Measurements from ENCODE around the gene SDHAF2.
"Not testable (repeated sequence)": the region's sequence is repeated elsewhere in the genome, so short reads cannot be mapped to it uniquely, and the experiment has no call there.

SDHAF2 gene

GRCh38 chr11:61417670-61418069 is 12.3 kb upstream of the SDHAF2 start:
- H3K4me3 ChIP-seq (ENCODE audit: control insufficient read depth, low read depth, low read length), result no peak overlapping the region
- no peak for TF ChIP-seq CTCF (IDR thresholded peaks at IDR 0.05; ENCODE audit: control insufficient read depth, insufficient read depth, low read depth, low read length, missing control alignments)
- no peak for DNase-seq (ENCODE audit: low read depth)

DNA sequence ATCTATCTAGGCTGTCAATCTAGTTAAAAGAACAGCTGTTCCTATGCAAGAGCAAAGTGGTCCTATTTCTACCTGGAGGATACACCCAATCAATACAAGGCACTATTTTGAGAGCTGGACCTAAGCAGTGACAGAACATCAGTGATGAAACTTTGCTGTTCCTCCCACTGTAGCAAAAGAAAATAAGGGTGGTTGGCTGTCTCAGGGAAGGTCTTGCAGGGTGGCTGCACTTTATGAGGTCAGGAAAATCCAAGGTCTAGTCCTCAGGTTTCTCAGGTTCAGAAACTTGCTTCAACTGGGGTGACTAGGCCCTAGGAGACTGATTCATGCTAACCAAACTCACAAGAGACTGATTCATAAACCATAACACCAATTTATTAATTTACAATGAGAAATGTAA is 11.8 kb upstream of the SDHAF2 start:
- H3K4me3 ChIP-seq (ENCODE audit: control insufficient read depth, low read depth, low read length), result no peak overlapping the region
- TF ChIP-seq CTCF (IDR thresholded peaks at IDR 0.05; ENCODE audit: control insufficient read depth, insufficient read depth, low read depth, low read length, missing control alignments), result no peak
- no peak for DNase-seq (ENCODE audit: low read depth)

DNA sequence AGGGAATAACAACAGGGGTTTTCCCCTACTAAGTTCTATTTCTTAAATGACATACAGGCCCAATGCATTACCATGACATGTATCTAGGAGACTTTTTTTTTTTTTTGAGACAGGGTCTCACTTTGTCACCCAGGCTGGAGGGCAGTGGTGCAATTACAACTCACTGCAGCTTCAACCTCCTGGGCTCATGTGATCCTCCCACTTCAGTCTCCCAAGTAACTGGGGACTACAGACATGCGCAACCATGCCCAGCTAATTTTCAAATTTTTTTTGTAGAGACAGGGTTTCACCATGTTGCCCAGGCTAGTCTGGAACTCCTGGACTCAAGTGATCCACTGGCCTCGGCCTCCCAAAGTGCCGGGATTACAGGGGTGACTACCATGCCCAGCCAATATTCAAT is 7.7 kb upstream of the SDHAF2 start:
- DNase-seq (ENCODE audit: low read depth), result no peak
- TF ChIP-seq CTCF (IDR thresholded peaks at IDR 0.05; ENCODE audit: control insufficient read depth, insufficient read depth, low read depth, low read length, missing control alignments), result no peak
- no peak overlapping the region for H3K4me3 ChIP-seq (ENCODE audit: control insufficient read depth, low read depth, low read length)

DNA sequence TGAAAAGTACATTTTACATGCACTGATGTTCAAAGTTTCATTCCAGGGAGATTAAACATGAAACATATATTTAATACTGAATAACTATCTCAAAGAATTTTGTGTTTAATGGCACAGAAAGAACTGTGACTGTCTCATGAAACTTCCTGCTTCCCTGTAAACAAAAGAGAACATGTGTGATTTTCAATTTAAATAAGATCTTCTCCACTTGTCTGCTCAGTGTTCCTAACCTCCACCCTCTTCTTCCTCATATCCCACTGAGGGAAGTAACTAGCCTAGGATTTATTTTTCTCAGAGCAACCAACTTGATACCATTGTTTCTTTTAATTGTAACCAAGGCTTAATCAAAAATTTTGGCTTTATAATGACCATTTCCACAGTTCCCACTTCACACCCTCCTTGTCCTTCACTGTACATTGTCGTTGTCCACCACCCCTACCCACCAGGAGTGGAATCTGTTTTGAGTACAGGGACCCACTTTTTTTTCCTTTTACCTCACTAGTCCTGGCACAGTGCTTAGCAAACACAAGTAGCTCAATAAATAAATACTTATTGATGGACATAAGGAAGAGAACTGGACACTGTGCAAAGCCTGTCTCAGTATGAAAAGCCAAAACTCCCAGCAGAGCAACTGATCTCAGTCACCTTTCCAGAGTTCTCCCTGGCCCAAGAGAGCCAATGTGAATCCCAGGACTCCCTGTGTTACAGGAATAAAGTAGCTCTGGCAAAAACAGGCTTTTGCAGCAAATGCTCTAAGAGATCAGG is 4.4 kb upstream of the SDHAF2 start:
- TF ChIP-seq CTCF (IDR thresholded peaks at IDR 0.05; ENCODE audit: control insufficient read depth, insufficient read depth, low read depth, low read length, missing control alignments), result no peak
- no peak for DNase-seq (ENCODE audit: low read depth)
- no peak overlapping the region for H3K4me3 ChIP-seq (ENCODE audit: control insufficient read depth, low read depth, low read length)

- H3K4me3 ChIP-seq (ENCODE audit: control insufficient read depth, low read depth, low read length), result peak overlapping the region; percentile 58
- DNase-seq (ENCODE audit: low read depth), result no peak
- no peak for TF ChIP-seq CTCF (IDR thresholded peaks at IDR 0.05; ENCODE audit: control insufficient read depth, insufficient read depth, low read depth, low read length, missing control alignments)
These were observed 606 bp upstream of the SDHAF2 start for GRCh38 chr11:61429346-61429690.

DNA sequence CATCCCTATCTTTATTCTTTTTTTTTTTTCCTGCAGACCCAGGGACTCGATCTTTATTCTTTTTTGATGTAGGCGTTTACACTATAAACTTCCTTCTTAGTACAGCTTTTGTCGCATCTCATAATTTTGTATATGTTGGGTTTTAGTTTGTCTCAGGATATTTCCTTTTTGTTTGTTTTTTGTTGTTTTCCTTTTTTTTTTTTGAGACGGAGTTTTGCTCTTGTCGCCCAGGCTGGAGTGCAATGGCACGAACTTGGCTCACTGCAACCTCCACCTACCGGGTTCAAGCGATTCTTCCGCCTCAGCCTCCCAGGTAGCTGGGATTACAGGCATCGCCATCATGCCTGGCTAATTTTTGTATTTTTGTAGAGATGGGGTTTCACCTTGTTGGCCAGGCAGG is 915 bp downstream of the SDHAF2 start:
- not testable (repeated sequence) for DNase-seq (ENCODE audit: low read depth)
- H3K4me3 ChIP-seq (ENCODE audit: control insufficient read depth, low read depth, low read length), result peak overlapping the region; percentile 58

GRCh38 chr11:61437496-61437895 is 7.6 kb downstream of the SDHAF2 start:
- TF ChIP-seq CTCF (IDR thresholded peaks at IDR 0.05; ENCODE audit: control insufficient read depth, insufficient read depth, low read depth, low read length, missing control alignments), result no peak
- no peak for DNase-seq (ENCODE audit: low read depth)

More at GRCh38 chr11:61437496-61437895, 7.6 kb downstream of the SDHAF2 start:
- H3K4me3 ChIP-seq (ENCODE audit: control insufficient read depth, low read depth, low read length), result no peak overlapping the region

All from AG09309 (cell line).